Measurements from ENCODE around the gene FAM20A.
"Not testable (repeated sequence)": the region's sequence is repeated elsewhere in the genome, so short reads cannot be mapped to it uniquely, and the experiment has no call there.

FAM20A gene

GRCh38 chr17:68589086-68589485 lies 12.1 kb downstream of the FAM20A start:
- no peak overlapping the region for H3K4me3 Mint-ChIP-seq
- DNase-seq (ENCODE audit: low spot score in 2 of 2) (no peak), ATAC-seq (ENCODE audit: low read depth) (no peak)
- no peak overlapping the region for H3K27ac Mint-ChIP-seq
- H3K27me3 Mint-ChIP-seq, result peaks cover 8% of the 10 kb centered on the region
- H3K4me1 Mint-ChIP-seq, result no peaks in the 10 kb centered on the region
- H3K36me3 Mint-ChIP-seq, result no peaks in the 10 kb centered on the region
- H3K9me3 Mint-ChIP-seq, result peaks cover 1% of the 10 kb centered on the region

- H3K4me1 Mint-ChIP-seq, result no peaks in the 10 kb centered on the region
- ATAC-seq (ENCODE audit: low read depth) (no peak), DNase-seq (ENCODE audit: low spot score in 2 of 2) (no peak)
- H3K27ac Mint-ChIP-seq, result no peak overlapping the region
- peaks cover 1% of the 10 kb centered on the region for H3K9me3 Mint-ChIP-seq
- peaks cover 5% of the 10 kb centered on the region for H3K27me3 Mint-ChIP-seq
- H3K36me3 Mint-ChIP-seq, result no peaks in the 10 kb centered on the region
- no peak overlapping the region for H3K4me3 Mint-ChIP-seq
Measured at GRCh38 chr17:68588362-68588761, 12.8 kb downstream of the FAM20A start.

- no peak for DNase-seq (ENCODE audit: low spot score in 2 of 2)
- no peak for ATAC-seq (ENCODE audit: low read depth)
- Mint-ChIP-seq H3K27me3 (peaks cover 5% of the 10 kb centered on the region), H3K4me3 (no peak overlapping the region), H3K36me3 (no peaks in the 10 kb centered on the region), H3K9me3 (peaks cover 1% of the 10 kb centered on the region), H3K27ac (no peak overlapping the region), H3K4me1 (no peaks in the 10 kb centered on the region)
Measured at GRCh38 chr17:68587847-68588246, 13.3 kb downstream of the FAM20A start.

GRCh38 chr17:68587026-68587425 lies 14.1 kb downstream of the FAM20A start:
- Mint-ChIP-seq H3K9me3 (peaks cover 1% of the 10 kb centered on the region), H3K27me3 (peaks cover 8% of the 10 kb centered on the region), H3K4me1 (no peaks in the 10 kb centered on the region), H3K27ac (no peak overlapping the region), H3K36me3 (no peaks in the 10 kb centered on the region), H3K4me3 (no peak overlapping the region)
- no peak for DNase-seq (ENCODE audit: low spot score in 2 of 2)
- no peak for ATAC-seq (ENCODE audit: low read depth)

- H3K36me3 Mint-ChIP-seq, result no peaks in the 10 kb centered on the region
- peaks cover 8% of the 10 kb centered on the region for H3K27me3 Mint-ChIP-seq
- H3K9me3 Mint-ChIP-seq, result peaks cover 1% of the 10 kb centered on the region
- ATAC-seq (ENCODE audit: low read depth) (no peak), DNase-seq (ENCODE audit: low spot score in 2 of 2) (no peak)
- H3K4me1 Mint-ChIP-seq, result no peaks in the 10 kb centered on the region
- no peak overlapping the region for H3K27ac Mint-ChIP-seq
- H3K4me3 Mint-ChIP-seq, result no peak overlapping the region
Measured at GRCh38 chr17:68585643-68586042, 15.5 kb downstream of the FAM20A start.

GRCh38 chr17:68584581-68585303 lies 16.4 kb downstream of the FAM20A start:
- no peaks in the 10 kb centered on the region for H3K36me3 Mint-ChIP-seq
- DNase-seq (ENCODE audit: low spot score in 2 of 2) (no peak), ATAC-seq (ENCODE audit: low read depth) (no peak)
- no peaks in the 10 kb centered on the region for H3K4me1 Mint-ChIP-seq
- peaks cover 8% of the 10 kb centered on the region for H3K27me3 Mint-ChIP-seq
- no peak overlapping the region for H3K4me3 Mint-ChIP-seq
- peaks cover 1% of the 10 kb centered on the region for H3K9me3 Mint-ChIP-seq
- H3K27ac Mint-ChIP-seq, result no peak overlapping the region

GRCh38 chr17:68582867-68583266 lies 18.3 kb downstream of the FAM20A start:
- not testable (repeated sequence) for DNase-seq (ENCODE audit: low spot score in 2 of 2); H3K4me1 Mint-ChIP-seq; H3K36me3 Mint-ChIP-seq; H3K27me3 Mint-ChIP-seq; H3K27ac Mint-ChIP-seq; H3K4me3 Mint-ChIP-seq; H3K9me3 Mint-ChIP-seq; ATAC-seq (ENCODE audit: low read depth)

GRCh38 chr17:68581863-68582645 lies 19.1 kb downstream of the FAM20A start:
- ATAC-seq (ENCODE audit: low read depth) (no peak), DNase-seq (ENCODE audit: low spot score in 2 of 2) (no peak)
- H3K9me3 Mint-ChIP-seq, result no peaks in the 10 kb centered on the region
- H3K27ac Mint-ChIP-seq, result no peak overlapping the region
- no peaks in the 10 kb centered on the region for H3K36me3 Mint-ChIP-seq
- H3K4me3 Mint-ChIP-seq, result no peak overlapping the region
- H3K27me3 Mint-ChIP-seq, result peaks cover 8% of the 10 kb centered on the region
- no peaks in the 10 kb centered on the region for H3K4me1 Mint-ChIP-seq

GRCh38 chr17:68580236-68580770 lies 20.9 kb downstream of the FAM20A start:
- Mint-ChIP-seq H3K4me1 (no peaks in the 10 kb centered on the region), H3K27me3 (peaks cover 9% of the 10 kb centered on the region), H3K36me3 (no peaks in the 10 kb centered on the region), H3K9me3 (no peaks in the 10 kb centered on the region), H3K4me3 (no peak overlapping the region), H3K27ac (no peak overlapping the region)
- DNase-seq (ENCODE audit: low spot score in 2 of 2) (no peak), ATAC-seq (ENCODE audit: low read depth) (no peak)

GRCh38 chr17:68579194-68579927 lies 21.8 kb downstream of the FAM20A start:
- DNase-seq (ENCODE audit: low spot score in 2 of 2), result no peak
- Mint-ChIP-seq H3K9me3 (no peaks in the 10 kb centered on the region), H3K27me3 (peaks cover 11% of the 10 kb centered on the region), H3K4me1 (no peaks in the 10 kb centered on the region), H3K36me3 (no peaks in the 10 kb centered on the region), H3K4me3 (no peak overlapping the region), H3K27ac (no peak overlapping the region)
- no peak for ATAC-seq (ENCODE audit: low read depth)

GRCh38 chr17:68578236-68578635 lies 22.9 kb downstream of the FAM20A start:
- ATAC-seq (ENCODE audit: low read depth), result no peak
- Mint-ChIP-seq H3K4me3 (no peak overlapping the region), H3K27ac (no peak overlapping the region), H3K36me3 (no peaks in the 10 kb centered on the region), H3K27me3 (peaks cover 11% of the 10 kb centered on the region), H3K9me3 (no peaks in the 10 kb centered on the region), H3K4me1 (no peaks in the 10 kb centered on the region)
- DNase-seq (ENCODE audit: low spot score in 2 of 2), result no peak

GRCh38 chr17:68577497-68577821 lies 23.7 kb downstream of the FAM20A start:
- Mint-ChIP-seq H3K36me3 (no peaks in the 10 kb centered on the region), H3K27me3 (peaks cover 11% of the 10 kb centered on the region), H3K27ac (no peak overlapping the region), H3K4me1 (no peaks in the 10 kb centered on the region), H3K4me3 (no peak overlapping the region), H3K9me3 (no peaks in the 10 kb centered on the region)
- ATAC-seq (ENCODE audit: low read depth) (no peak), DNase-seq (ENCODE audit: low spot score in 2 of 2) (no peak)

- Mint-ChIP-seq H3K27me3 (peaks cover 7% of the 10 kb centered on the region), H3K36me3 (no peaks in the 10 kb centered on the region), H3K9me3 (no peaks in the 10 kb centered on the region), H3K4me3 (no peak overlapping the region), H3K27ac (no peak overlapping the region), H3K4me1 (no peaks in the 10 kb centered on the region)
- DNase-seq (ENCODE audit: low spot score in 2 of 2) (no peak), ATAC-seq (ENCODE audit: low read depth) (no peak)
Measured at GRCh38 chr17:68576811-68577496, 24.2 kb downstream of the FAM20A start.

GRCh38 chr17:68576137-68576536 lies 25.0 kb downstream of the FAM20A start:
- Mint-ChIP-seq H3K4me1 (no peaks in the 10 kb centered on the region), H3K27ac (no peak overlapping the region), H3K36me3 (no peaks in the 10 kb centered on the region), H3K9me3 (no peaks in the 10 kb centered on the region), H3K4me3 (no peak overlapping the region), H3K27me3 (peaks cover 5% of the 10 kb centered on the region)
- no peak for DNase-seq (ENCODE audit: low spot score in 2 of 2)
- ATAC-seq (ENCODE audit: low read depth), result no peak

Measured in memory B cell (primary cell).